IMR-90 (cell line): ENCODE measurements around the gene SDK1.

ENCODE experiments used
- POLR2A ChIP-seq: IDR thresholded peaks from 2 replicates; pipeline ENCODE4 v1.6.1; 2012; ENCODE audit warnings: mild to moderate bottlenecking, low read depth, low read length
- RAD21 ChIP-seq: IDR thresholded peaks from 2 replicates; pipeline ENCODE4 v1.6.1; 2012; ENCODE audit warnings: low read length, improper control_type of control experiment
- TF ChIP-seq, protein P1 (sequence below): conservative IDR thresholded peaks from 2 replicates; pipeline ENCODE4 v1.5.1; 2012; ENCODE audit warnings: mild to moderate bottlenecking, low read depth, low read length, improper control_type of control experiment

DNA sequence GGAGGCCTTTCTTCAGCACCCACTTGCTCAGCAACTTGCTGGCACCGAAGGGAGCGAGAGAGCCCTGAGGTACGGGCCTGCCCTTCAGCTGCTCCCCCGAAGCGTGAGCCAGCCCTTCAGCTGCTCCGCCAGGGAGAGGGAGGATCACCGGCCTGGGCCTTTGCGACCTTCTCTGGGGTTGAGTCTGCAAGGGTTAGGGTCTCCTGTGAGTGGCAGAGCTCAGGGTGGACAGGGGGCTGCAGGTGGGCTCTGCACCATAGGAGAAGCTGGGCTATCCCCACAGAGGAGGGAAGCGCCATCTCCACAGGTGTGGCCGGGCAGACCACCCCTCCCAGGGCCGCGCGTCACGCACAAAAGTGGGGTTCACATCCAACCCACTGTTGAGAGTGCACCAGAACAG, 890.5 kb downstream of the SDK1 start:
- TF ChIP-seq POLR2A (no peak), RAD21 (no peak)
- TF ChIP-seq, protein P1, sequence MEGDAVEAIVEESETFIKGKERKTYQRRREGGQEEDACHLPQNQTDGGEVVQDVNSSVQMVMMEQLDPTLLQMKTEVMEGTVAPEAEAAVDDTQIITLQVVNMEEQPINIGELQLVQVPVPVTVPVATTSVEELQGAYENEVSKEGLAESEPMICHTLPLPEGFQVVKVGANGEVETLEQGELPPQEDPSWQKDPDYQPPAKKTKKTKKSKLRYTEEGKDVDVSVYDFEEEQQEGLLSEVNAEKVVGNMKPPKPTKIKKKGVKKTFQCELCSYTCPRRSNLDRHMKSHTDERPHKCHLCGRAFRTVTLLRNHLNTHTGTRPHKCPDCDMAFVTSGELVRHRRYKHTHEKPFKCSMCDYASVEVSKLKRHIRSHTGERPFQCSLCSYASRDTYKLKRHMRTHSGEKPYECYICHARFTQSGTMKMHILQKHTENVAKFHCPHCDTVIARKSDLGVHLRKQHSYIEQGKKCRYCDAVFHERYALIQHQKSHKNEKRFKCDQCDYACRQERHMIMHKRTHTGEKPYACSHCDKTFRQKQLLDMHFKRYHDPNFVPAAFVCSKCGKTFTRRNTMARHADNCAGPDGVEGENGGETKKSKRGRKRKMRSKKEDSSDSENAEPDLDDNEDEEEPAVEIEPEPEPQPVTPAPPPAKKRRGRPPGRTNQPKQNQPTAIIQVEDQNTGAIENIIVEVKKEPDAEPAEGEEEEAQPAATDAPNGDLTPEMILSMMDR = no peak
